Neutrophil (primary cell): Measurements from ENCODE around the gene HPRT1.

Source experiments
- H3K27ac ChIP-seq: fragments of 200-600 bp; sonication (generic); 2 replicates; pipeline ENCODE4 v1.5.1; 2016; ENCODE audit warnings: mild to moderate bottlenecking, moderate library complexity
- H3K27me3 ChIP-seq: fragments of 200-600 bp; sonication (generic); 2 replicates; pipeline ENCODE4 v1.6.0; 2016; ENCODE audit warnings: mild to moderate bottlenecking
- H3K36me3 ChIP-seq: fragments of 200-600 bp; sonication (generic); 2 replicates; pipeline ENCODE4 v1.5.1; 2017
- H3K4me1 ChIP-seq, 2 experiments: fragments of 200-600 bp in 1 of 2; sonication (generic) in 1 of 2; 1 replicate in 1 of 2; 2 replicates in 1 of 2; pipeline versions ENCODE4 v1.5.1 to v1.6.1; 2013 to 2016; ENCODE audit warnings: low read depth in 1 of 2, low read length in 1 of 2, mild to moderate bottlenecking in 1 of 2, moderate library complexity in 1 of 2; ENCODE audit not compliant: control insufficient read depth in 1 of 2, insufficient read depth in 1 of 2
- H3K4me3 ChIP-seq, 2 experiments: fragments of 200-600 bp in 1 of 2; sonication (generic) in 1 of 2; 1 replicate in 1 of 2; 2 replicates in 1 of 2; pipeline ENCODE4 v1.5.1; 2013 to 2016; ENCODE audit warnings: low read depth in 1 of 2, low read length in 1 of 2, mild to moderate bottlenecking in 1 of 2, moderate library complexity in 1 of 2
- H3K9me3 ChIP-seq: fragments of 200-600 bp; sonication (generic); 2 replicates; pipeline ENCODE4 v1.5.1; 2016
- CTCF ChIP-seq: fragments of 200-600 bp; sonication (generic); IDR thresholded peaks from 2 replicates; pipeline ENCODE4 v1.5.1; 2016; ENCODE audit warnings: antibody characterized with exemption

HPRT1 gene

GRCh38 chrX:134533952-134534351 is 74.0 kb downstream of the HPRT1 start:
- Histone ChIP-seq H3K9me3 (no peaks in the 10 kb centered on the region), H3K4me1 (no peaks in the 10 kb centered on the region), H3K27me3 (no peaks in the 10 kb centered on the region), H3K27ac (no peak overlapping the region), H3K4me3 (no peak overlapping the region), H3K36me3 (no peaks in the 10 kb centered on the region)
- no peak for TF ChIP-seq CTCF

GRCh38 chrX:134537179-134537955 is 77.4 kb downstream of the HPRT1 start:
- Histone ChIP-seq H3K27ac (no peak overlapping the region), H3K4me1 (no peaks in the 10 kb centered on the region), H3K9me3 (no peaks in the 10 kb centered on the region), H3K36me3 (no peaks in the 10 kb centered on the region), H3K4me3 (no peak overlapping the region), H3K27me3 (no peaks in the 10 kb centered on the region)
- TF ChIP-seq CTCF: no peak

GRCh38 chrX:134538316-134538715 is 78.4 kb downstream of the HPRT1 start:
- Histone ChIP-seq H3K9me3 (no peaks in the 10 kb centered on the region), H3K27me3 (no peaks in the 10 kb centered on the region), H3K4me1 (peaks cover 0 to 3% of the 10 kb centered on the region in 2 experiments), H3K27ac (no peak overlapping the region), H3K36me3 (no peaks in the 10 kb centered on the region), H3K4me3 (no peak overlapping the region)
- TF ChIP-seq CTCF: no peak

GRCh38 chrX:134541906-134542305 is 81.9 kb downstream of the HPRT1 start:
- Histone ChIP-seq H3K27ac (no peak overlapping the region), H3K36me3 (no peaks in the 10 kb centered on the region), H3K27me3 (no peaks in the 10 kb centered on the region), H3K4me1 (peaks cover 6% of the 10 kb centered on the region in 2 experiments), H3K4me3 (no peak overlapping the region), H3K9me3 (no peaks in the 10 kb centered on the region)
- TF ChIP-seq CTCF: no peak

GRCh38 chrX:134542485-134542884 is 82.5 kb downstream of the HPRT1 start:
- no peak for TF ChIP-seq CTCF

More at GRCh38 chrX:134542485-134542884, 82.5 kb downstream of the HPRT1 start:
- no peaks in the 10 kb centered on the region for H3K27me3 ChIP-seq
- no peak overlapping the region for H3K27ac ChIP-seq
- H3K36me3 ChIP-seq: no peaks in the 10 kb centered on the region
- peaks cover 6% of the 10 kb centered on the region in 2 experiments for H3K4me1 ChIP-seq
- no peak overlapping the region for H3K4me3 ChIP-seq
- H3K9me3 ChIP-seq: no peaks in the 10 kb centered on the region
